GM21423 (cell line): ENCODE results near the gene SPINT2.
A peak's percentile ranks its signal among the peaks of the same experiment; 100 is the strongest.

Source experiments
- ATAC-seq: cut with Tn5 transposase; IDR thresholded peaks from one replicate; pipeline ENCODE4 v1.9.1; 2021; ENCODE audit warnings: mild to moderate bottlenecking, moderate library complexity; ENCODE audit not compliant: unreplicated experiment

Gene SPINT2

DNA sequence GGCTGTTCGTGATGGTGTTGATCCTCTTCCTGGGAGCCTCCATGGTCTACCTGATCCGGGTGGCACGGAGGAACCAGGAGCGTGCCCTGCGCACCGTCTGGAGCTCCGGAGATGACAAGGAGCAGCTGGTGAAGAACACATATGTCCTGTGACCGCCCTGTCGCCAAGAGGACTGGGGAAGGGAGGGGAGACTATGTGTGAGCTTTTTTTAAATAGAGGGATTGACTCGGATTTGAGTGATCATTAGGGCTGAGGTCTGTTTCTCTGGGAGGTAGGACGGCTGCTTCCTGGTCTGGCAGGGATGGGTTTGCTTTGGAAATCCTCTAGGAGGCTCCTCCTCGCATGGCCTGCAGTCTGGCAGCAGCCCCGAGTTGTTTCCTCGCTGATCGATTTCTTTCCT lies 27.5 kb downstream of the SPINT2 start:
- no peak for ATAC-seq

DNA sequence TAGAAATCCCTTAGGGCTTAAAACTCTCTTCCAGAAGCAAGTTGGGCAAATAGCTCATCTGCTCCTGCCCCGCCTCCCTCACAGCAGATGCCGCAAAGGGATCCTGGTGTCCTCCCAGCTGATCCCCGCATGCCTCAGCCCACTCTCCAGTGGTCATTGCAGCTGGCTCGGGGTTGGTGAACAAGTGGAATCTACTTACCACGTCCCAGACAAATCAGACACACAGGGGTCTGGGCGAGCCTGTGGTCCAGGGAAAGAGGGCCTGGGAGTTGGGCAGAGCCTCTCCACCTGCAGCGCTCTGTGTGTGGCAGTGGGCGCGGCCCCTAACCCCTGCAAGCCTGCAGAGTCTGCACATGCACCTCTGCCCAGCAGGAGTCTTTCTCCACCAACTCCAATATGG lies 28.9 kb downstream of the SPINT2 start:
- ATAC-seq = no peak

DNA sequence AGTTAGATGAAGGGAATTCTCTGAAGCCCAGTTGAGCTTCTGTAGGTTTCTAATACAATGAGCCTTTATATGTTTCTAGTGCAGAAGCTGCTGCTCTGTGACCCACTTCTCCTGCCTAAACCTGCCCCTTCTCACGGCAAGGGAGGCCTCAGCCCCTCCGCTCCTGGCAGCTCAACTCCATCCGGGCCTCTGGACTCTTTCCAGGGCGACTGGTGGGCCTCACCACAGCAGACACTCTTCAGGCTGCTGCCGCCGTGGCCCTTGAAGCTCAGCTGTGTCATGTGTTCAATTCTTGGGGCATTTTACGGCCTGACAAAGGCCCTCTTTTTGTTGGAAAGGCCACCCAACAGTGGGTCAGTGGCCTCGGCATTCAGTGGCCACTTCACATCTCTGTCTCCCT lies 29.7 kb downstream of the SPINT2 start:
- no peak for ATAC-seq

DNA sequence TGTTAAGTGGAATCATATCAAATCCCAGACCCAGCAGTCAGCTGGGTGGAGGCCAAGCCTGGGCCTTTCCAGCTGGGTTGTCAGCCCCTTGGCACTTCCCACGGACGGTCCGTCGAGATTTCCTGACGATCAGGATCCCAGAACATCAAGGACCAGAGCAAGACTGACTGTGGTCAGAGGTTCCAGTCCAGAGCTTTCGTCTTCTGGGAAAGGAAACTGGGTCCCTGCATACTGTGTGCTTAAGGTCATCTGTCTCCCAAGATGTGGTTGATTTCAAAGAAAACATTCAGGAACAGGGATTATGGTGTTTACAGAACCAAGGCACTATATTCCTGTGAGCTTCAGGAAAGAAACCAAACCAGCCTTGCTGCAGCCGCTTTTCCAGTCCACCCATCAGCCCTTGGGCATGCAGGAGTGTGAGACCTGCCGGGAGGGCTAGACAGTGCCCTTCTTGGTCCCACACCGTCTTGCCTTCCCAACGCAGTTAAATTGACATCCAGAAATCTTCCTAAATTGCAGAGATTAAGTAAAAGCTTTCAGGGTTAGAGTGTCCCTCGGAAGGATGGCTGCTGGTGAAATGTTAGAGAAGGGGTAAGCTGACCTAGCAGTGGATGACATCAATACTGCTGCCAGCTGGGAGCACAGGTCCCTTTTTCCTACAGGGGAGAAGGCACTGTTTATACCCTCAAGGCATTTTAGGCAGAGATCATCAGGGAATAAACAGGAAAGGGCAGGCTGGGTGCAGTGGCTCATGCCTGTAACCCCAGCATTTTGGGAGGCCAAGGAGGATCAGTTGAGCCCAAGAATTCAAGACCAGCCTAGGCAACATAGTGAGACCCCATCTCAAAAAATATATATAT lies 34.7 kb downstream of the SPINT2 start:
- no peak for ATAC-seq

DNA sequence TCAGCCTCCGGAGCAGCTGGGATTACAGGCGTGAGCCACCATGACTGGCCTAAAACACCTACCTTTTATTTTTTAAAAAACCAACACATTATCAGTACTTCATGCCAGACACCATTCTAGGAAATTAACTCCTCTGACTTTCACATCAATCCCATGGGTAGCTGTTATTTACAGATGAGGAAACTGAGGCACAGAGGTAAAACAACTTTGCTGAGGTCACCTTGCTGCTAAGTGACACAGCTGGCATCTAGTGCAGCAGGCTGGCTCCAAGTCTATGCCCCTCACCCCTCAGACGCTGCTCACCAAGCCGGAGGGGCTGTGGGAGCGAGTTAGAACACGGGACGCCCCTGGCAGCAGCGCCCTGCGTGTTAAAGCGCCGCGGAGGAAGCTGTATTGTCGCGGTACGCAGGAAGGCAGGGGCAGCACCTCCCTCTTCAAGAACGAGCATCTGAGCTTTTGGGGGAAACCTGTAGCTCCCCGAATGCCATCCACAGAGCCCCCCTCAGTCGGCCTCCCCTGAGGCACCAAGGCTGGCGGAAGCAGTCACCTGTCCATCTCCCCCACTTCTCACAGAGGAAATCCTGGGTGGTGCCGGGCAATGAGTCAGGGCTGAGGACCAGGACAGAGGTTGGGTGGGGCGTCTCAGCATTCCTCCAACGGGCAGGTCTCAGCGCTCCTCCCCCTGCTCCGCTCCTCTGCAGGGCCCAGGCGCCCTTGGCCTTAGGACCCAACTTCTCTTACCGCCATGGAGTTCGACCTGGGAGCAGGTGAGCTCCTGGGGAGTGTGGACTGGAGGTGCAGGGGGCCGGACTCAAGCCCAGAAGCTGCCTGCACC lies 39.4 kb downstream of the SPINT2 start, which contains the start of gene C19orf33:
TSS of gene C19orf33 (plus strand) at position 735 of the 835 bp plus-strand sequence. CDS start at position 746, 11 bp downstream.
- no peak for ATAC-seq

DNA sequence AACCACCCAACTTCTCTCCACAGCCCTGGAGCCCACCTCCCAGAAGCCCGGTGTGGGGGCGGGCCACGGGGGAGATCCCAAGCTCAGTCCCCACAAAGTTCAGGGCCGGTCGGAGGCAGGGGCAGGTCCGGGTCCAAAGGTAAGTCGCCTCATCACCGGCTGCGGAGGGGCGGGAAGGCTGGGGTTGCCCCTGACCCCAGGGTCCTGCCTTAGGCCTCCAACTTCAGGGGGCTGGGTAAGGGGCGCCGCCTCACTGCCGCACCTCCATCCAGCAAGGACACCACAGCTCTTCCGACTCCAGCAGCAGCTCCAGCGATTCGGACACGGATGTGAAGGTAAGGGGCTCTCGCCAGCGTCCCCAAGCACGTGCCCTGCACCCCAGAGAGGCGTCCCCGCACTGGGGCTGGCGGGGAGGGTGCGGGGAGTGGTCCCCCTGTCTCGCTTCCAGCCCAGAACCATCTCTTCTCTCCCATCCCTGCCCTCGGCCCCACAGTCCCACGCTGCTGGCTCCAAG lies 40.0 kb downstream of the SPINT2 start:
- no peak for ATAC-seq

DNA sequence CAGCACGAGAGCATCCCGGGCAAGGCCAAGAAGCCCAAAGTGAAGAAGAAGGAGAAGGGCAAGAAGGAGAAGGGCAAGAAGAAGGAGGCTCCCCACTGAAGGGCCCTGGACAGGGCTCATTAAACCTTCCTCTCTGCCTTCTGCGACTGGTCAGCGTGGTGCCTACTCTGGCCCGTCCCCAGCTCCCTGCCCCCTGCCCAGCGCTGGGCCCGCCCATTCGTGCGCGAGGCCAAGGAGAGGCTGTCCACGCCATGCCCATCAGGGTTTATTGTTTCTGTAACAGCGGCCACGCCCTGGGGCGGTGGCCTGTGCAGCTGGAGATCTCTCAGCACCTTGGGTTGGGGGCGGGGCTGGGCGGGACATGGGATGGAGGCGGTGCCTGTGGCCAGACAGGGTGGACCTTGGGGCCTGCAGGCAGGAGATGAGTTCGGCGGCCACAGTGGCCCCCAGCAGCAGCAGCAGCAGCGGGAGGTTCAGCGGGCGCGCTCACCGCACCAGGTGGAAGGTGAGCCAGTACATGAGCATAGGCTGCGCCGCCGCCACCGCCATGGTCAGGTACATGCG lies 40.6 kb downstream of the SPINT2 start:
- no peak for ATAC-seq

DNA sequence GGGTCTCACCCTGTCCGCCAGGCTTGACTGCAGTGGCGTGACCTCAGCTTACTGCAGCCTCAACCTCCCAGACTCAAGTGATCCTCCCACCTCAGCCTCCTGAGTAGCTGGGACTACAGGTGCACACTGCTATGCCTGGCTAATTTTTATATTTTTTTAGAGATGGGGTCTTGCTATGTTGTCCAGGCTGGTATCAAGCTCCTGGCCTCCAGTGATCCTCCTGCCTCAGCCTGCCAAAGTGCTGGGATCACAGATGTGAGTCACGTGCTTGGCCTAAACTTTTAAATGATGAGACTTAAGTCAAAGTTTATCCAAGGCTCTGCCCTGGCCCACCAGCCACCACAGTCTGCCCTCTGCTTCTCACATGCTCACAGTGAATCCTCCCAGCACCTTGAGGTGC lies 41.9 kb downstream of the SPINT2 start:
- no peak for ATAC-seq

DNA sequence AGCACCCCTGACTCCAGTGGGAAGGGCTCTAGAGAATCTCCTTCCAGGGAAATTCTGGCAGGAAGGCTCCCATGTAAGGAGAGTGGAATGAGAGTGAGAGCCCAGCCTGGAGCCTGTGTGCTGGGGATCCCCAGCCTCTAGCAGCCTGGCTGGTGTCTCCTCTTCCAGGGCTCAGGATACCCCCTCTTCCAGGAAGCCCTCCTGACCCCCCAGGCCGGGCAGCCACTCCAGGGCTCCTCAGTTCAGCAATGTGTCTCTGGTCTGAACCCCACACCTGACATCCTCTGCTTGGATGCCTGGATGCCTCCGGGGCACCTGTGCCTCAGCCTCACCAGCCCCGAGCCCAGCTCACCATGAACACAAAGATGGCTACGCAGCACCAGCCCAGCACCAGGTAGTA lies 42.7 kb downstream of the SPINT2 start:
- ATAC-seq = no peak

DNA sequence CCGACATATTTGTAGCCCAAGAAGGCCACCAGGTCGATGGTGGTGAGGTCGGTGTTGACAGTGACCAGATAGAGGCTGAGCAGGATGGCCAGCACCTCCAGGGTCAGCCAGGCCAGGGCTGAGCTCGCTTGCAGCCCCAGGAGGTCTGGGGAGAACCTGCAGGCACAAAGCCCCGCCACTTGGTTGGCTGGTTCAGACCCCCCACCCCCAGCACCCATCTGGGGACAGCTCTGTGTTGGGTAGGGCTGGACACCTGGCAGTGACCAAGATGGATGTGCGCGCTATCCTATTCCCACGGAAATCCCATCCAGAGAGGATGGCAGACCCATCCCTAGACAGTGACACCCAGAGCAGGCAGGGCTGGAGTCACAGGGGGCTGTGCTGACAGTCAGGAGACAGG lies 43.2 kb downstream of the SPINT2 start:
- no peak for ATAC-seq

DNA sequence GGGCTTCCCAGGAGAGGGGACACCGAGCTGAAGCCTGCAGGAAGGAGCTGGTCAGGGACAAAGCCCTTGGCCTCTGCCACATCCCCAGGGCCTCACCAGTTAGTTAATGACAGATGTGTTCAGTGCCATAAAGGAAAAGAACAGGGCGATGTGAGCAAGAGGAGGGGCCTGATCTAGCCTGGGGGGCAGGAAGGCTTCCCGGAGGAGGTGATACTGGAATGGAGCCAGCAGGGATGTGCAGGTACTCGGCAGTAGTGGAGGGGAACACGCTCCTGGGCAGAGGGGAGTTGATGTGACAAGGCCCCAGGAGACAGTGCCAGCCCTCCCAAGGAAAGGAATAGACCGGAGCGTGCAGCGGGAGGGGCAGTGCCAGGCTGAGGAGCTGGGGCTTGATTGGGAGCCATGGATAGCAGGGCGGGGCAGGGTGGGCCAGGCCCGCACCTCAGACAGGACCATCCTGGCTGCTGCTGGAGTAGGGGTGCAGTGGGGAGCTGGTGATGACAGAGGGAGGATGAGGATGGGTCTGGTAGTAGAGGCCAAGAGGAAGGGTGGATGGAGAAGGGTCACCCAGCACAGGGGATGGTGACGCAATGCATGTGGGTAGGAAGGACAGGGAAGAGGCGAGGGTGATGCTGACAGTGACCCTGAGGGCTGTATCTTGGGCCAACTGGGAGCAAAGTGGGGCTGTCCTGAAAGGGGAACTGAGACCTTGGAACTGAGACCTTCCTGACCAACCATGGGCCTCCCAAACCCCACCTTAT lies 43.8 kb downstream of the SPINT2 start:
- ATAC-seq = no peak

DNA sequence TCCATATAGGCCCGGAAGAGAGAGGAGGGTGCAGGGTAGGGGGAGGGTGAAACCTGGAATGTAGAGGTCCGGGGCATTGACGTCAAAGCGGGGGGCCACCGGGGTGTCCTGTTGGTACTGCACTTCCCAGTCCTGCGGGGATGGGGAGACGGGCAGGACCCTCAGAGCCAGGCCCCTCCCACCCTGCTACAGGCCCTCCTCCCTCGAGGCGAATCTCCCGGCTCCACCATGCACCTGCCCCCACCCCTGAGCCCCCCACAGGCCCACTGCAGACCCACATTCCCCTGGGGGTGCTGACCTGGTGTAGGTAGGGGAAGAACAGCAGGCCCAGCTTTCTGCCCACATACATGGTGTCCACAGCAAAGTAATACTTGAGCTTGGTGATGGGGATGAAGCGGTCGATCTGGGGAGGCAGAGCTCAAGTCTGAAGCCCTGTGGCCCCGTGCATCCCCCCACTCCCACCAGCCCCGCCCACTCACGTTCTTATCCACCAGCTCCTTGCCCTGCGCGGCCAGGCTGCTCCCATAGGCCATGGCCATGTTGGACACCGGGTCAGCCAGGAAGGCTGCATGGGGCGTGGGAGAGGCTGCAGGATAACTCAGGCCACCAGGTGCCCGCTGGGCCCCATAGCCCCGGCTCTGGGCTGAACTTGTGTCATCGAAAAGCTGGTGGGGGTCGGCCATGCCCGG lies 44.7 kb downstream of the SPINT2 start:
- ATAC-seq = no peak

DNA sequence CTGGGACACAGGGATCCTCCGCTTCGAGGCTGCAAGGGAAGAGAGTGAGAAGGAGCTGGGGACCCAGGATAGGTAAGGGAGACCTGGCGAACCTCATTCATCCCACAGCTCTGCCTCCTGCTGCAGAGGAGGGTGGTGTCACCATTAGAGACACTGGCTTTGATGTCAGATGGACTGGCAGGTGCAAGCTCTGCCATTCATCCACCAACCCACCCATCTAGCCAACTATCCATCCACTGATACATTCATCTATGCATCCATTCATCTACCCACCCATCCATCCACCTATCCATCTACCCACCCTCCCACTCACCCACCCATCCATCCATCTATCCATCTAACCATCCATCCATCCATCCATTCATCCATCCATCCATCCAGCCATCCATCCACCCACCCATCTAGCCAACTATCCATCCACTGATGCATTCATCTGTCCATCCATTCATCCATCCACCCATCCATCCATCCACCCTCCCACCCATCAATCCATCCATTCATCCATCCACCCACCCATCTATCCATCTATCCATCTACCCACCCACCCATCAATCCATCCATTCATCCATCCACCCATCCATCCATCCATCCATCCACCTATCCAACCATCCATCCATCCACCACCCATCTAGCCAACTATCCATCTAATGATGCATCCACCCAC lies 45.4 kb downstream of the SPINT2 start:
- ATAC-seq = no peak

DNA sequence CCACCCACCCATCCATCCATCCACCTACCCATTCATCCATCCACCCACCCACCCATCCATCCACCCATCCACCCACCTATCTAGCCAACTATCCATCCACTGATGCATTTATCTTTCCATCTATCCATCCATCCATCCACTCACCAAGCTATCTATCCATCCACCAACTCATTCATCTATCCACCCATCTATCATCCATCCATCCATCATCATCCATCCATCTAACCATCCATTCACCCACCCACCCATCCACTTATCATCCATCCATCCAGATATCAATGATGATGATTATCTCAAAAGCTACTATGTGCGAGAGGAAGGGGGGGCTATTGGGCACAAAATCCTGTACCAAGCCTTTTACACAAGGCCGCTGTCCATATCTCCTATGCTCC lies 45.9 kb downstream of the SPINT2 start:
- no peak for ATAC-seq

DNA sequence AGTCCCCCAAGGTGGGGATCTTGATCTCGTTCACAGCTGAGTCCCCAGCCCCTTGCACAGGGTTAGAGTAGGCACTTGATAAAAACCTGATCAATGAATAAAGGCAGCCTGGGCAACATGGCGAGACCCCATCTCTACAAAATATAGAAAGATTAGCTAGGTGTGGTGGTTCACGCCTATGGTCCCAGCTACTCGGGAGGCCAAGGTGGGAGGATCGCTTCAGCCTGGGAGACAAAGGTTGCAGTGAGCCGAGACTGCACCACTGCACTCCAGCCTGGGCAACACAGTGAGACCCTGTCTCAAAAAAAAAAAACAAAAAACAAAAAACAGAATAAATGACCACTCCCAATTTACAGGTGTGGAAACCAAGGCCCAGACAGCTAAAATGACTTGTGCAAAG lies 46.6 kb downstream of the SPINT2 start:
- no peak for ATAC-seq

DNA sequence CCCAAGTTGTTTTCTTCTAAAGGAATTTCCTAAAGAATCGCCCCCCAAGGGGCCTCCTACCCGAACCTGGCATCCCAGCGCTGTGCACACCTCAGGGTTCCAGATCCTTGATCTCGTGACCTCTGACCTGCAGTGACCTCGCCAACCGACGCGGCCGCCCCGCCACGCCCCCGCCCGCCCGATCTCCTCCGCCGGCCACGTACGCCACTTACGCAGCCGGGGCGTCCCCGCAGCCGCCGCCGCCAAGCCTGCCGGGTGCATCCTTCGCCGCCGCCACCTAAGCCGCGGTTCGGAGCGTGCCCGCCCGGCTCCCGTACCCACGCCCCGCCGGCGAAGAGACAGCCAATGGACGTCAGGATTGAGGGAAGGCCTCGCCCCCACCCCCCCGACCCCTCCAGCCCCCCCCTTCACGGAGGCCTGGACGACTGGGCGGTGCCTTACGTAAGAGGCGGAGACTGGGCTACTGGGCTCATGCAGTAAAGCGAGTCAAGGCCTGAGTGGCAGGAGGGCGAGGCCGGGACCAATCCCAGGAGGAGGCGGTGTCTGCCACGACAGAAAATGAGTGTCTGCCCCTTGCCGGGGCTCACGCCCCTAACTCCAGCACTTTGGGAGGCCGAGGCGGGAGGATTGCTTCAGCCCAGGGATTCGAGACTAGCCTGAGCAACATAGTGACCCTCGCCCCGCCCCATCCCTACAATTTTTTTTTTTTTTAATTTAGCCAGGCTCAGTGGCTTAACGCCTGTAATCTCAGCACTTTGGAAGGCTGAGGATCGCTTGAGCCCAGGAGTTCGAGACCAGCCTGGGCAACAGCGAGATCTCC lies 51.5 kb downstream of the SPINT2 start, which contains the start of gene YIF1B:
TSS of gene YIF1B (minus strand) at position 291 of the 820 bp plus-strand sequence. CDS start at position 261, 30 bp downstream.
- ATAC-seq = peak; percentile 81

DNA sequence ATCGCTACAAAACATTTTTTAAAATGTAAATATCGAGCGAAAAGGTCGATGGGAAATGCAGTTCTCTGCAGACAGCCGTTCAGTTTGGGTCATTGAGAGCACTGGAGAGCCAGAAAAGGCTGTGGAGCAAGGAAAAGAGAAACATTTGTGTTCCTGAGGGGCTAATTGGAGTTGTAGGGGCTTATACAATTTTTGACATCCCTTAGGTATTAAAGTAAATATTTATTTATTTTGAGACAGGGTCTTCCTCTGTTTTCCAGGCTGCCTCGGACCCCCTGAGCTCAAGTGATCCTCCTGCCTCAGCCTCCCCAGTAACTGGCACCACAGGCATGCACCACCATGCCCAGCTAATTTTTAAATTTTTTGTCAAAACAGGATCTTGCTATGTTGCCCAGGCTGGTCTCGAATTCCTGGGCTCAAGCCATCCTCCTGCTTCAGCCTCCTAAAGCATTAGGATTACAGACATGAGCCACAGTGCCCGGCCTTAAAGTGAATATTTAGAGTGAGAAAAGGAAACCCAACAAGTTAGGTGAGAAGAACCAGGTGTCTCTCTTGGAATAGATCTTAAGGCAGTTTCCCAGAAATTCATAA lies 52.2 kb downstream of the SPINT2 start:
- ATAC-seq = peak; percentile 5

DNA sequence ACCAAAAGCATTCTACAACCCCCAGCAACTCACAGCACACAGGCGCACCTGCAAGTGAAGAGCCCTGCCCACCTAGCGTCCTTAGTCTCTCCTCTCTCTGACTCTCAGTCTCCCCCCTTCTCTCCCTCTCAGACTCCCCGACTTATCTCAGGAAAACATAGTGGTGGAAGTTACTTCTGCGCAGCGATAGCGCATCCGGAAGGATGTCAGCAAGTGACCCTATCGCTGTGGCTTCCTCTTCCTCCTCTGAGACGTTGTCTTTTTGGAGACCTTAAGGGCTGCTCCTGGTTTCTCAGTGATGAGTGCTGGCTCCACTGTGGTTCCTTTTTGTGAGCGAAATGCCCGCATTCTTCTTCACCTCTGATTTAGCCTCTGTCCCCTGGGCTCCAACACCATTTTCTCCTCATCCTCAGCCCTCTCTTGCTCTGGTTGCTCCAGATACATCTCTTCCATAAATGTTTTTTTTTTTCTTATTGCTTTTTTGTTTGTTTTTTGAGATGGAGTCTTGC lies 52.8 kb downstream of the SPINT2 start:
- ATAC-seq = no peak
